ENCODE data around the gene CPED1.

Gene CPED1

GRCh38 chr7:121273467-121274167 lies 285.1 kb downstream of the CPED1 start (continued):
- TF ChIP-seq ZNF121 (tag by site-specific recombination; IDR thresholded peaks at IDR 0.05) = no peak
- TF ChIP-seq ZNF132 (tag by site-specific recombination; IDR thresholded peaks at IDR 0.05; ENCODE audit: borderline replicate concordance) = no peak
- TF ChIP-seq ZFP37 (tag by site-specific recombination; IDR thresholded peaks at IDR 0.05) = no peak

- TF ChIP-seq ZNF211 (tag by site-specific recombination; IDR thresholded peaks at IDR 0.05; ENCODE audit: low read depth) (no peak), ZBTB1 (tag by site-specific recombination; IDR thresholded peaks at IDR 0.05) (no peak), ZBTB48 (tag by site-specific recombination; IDR thresholded peaks at IDR 0.05) (no peak), ZNF354C (tag by site-specific recombination; IDR thresholded peaks at IDR 0.05; ENCODE audit: borderline replicate concordance, low read depth) (no peak), KLF17 (tag by site-specific recombination; IDR thresholded peaks at IDR 0.05) (no peak), ZNF624 (tag by site-specific recombination; IDR thresholded peaks at IDR 0.05) (no peak), ZNF391 (tag by site-specific recombination; IDR thresholded peaks at IDR 0.05; ENCODE audit: borderline replicate concordance, low read depth) (no peak), HOXD13 (CRISPR knock-in tag; IDR thresholded peaks at IDR 0.05; ENCODE audit: borderline replicate concordance) (no peak), ZNF274 (IDR thresholded peaks at IDR 0.05; ENCODE audit: low read length) (no peak), ZNF274 (tag by site-specific recombination; IDR thresholded peaks at IDR 0.05; ENCODE audit: borderline replicate concordance) (no peak), SALL2 (tag by site-specific recombination; IDR thresholded peaks at IDR 0.05; ENCODE audit: borderline replicate concordance) (no peak), MYNN (tag by site-specific recombination; IDR thresholded peaks at IDR 0.05; ENCODE audit: borderline replicate concordance) (no peak), WT1 (tag by site-specific recombination; IDR thresholded peaks at IDR 0.05) (no peak)
- peaks cover 8% of the 10 kb centered on the region; the same call in 1 of the 2 replicates for H3K4me1 ChIP-seq (ENCODE audit: control insufficient read depth, insufficient read depth, low read length)
- H3K4me3 ChIP-seq (ENCODE audit: low read depth, low read length) = no peak overlapping the region
- POLR2A ChIA-PET = no interaction called here
- H3K36me3 ChIP-seq (ENCODE audit: control insufficient read depth in 2 of 2, insufficient read depth in 1 of 2, low read length in 2 of 2) = no peaks in the 10 kb centered on the region
- CTCF ChIA-PET = interaction anchor here (0.6 to 1.1 kb wide), 2 partner anchors 77 to 698 kb away, joined by 3 read pairs; no protein-coding TSS in a partner anchor
- no peaks in the 10 kb centered on the region for H3K9me3 ChIP-seq (ENCODE audit: control insufficient read depth, insufficient read depth, low read depth, low read length)
- H3K27ac ChIP-seq (ENCODE audit: extremely low read depth, low read depth, low read length) = no peak overlapping the region
Measured at GRCh38 chr7:121274467-121274866, 286.0 kb downstream of the CPED1 start.

- Histone ChIP-seq H3K36me3 (ENCODE audit: control insufficient read depth in 2 of 2, insufficient read depth in 1 of 2, low read length in 2 of 2) (no peaks in the 10 kb centered on the region), H3K27ac (ENCODE audit: extremely low read depth, low read depth, low read length) (no peak overlapping the region), H3K9me3 (ENCODE audit: control insufficient read depth, insufficient read depth, low read depth, low read length) (no peaks in the 10 kb centered on the region), H3K4me1 (ENCODE audit: control insufficient read depth, insufficient read depth, low read length) (peaks cover 8% of the 10 kb centered on the region; the same call in 1 of the 2 replicates), H3K4me3 (ENCODE audit: low read depth, low read length) (no peak overlapping the region)
- CTCF ChIA-PET = no interaction called here
- POLR2A ChIA-PET = no interaction called here
- TF ChIP-seq SALL2 (tag by site-specific recombination; IDR thresholded peaks at IDR 0.05; ENCODE audit: borderline replicate concordance) (no peak), ZNF561 (tag by site-specific recombination; IDR thresholded peaks at IDR 0.05; ENCODE audit: borderline replicate concordance) (no peak), PATZ1 (tag by site-specific recombination; IDR thresholded peaks at IDR 0.05) (no peak), ZNF23 (tag by site-specific recombination; IDR thresholded peaks at IDR 0.05; ENCODE audit: borderline replicate concordance) (no peak), ZBTB21 (tag by site-specific recombination; IDR thresholded peaks at IDR 0.05) (no peak)
Measured at GRCh38 chr7:121275204-121275603, 286.7 kb downstream of the CPED1 start.
